Right lobe of liver (tissue), 4 donors: ENCODE measurements around the gene HKDC1.

Experiments
- CTCF ChIP-seq, 4 donors: fragments of 200-600 bp in 3 of 4; fragments of 450-650 bp in 1 of 4; IDR thresholded peaks; one replicate each; pipeline versions ENCODE4 v1.5.1 to v1.8.0; 2016 to 2022; ENCODE audit warnings: antibody characterized with exemption in 4 of 4, mild to moderate bottlenecking in 2 of 4
- POLR2A ChIP-seq: fragments of 450-650 bp; IDR thresholded peaks from one replicate; pipeline ENCODE4 v1.6.1; 2017; ENCODE audit warnings: antibody characterized with exemption, mild to moderate bottlenecking
- donor health status: DM: no; HTN: no; CAD: no.
- donor health status: DM: no; HTN: no; CAD: no.
- donor health status: DM: no; HTN: yes; CAD: no.

- TF ChIP-seq CTCF (IDR thresholded peaks at IDR 0.05), result no peak
- TF ChIP-seq POLR2A, result no peak
Observed at GRCh38 chr10:69261184-69261583, 41.1 kb downstream of the HKDC1 start.
